ENCODE results near the gene FNBP1.
"Not testable (repeated sequence)": the region's sequence is repeated elsewhere in the genome, so short reads cannot be mapped to it uniquely, and the experiment has no call there.

FNBP1 gene

DNA sequence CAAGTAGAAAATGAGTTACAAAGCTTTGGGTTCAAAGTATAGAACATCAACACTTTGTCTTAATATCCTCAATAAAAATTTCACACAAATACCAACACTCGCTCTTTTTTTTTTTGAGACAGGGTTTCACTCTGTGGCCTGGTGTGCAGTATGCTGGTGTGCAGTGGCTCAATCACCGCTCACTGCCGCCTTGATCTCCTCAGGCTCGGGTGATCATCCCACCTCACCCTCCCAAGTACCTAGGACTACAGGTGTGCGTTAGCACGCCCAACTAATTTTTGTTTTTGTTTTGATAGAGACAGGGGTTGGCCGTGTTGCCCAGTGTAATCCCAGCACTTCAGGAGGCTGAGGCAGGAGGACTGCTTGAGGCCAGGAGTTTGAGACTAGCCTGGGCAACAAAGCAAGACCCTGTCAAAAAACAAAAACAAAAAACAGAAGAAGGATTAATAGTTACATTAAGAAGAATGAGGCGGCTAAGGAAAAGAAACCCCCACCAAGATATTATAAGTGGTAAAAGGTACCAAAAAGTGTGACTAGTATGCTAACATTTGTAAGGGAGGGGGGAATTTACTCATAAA is 20.3 kb downstream of the FNBP1 start:
- H3K27ac ChIP-seq: no peak overlapping the region
- H3K4me3 ChIP-seq: no peak overlapping the region
- peaks cover 1% of the 10 kb centered on the region; the same call in 1 of the 2 replicates for H3K36me3 ChIP-seq (ENCODE audit: insufficient read depth, low read length)
- DNase-seq (ENCODE audit: low read depth, low spot score): no peak
- H3K9ac ChIP-seq (ENCODE audit: insufficient read length): no peak overlapping the region
- H3K9me3 ChIP-seq (ENCODE audit: low read depth, low read length): no peaks in the 10 kb centered on the region
- TF ChIP-seq EZH2 (IDR thresholded peaks at IDR 0.05) (no peak), POLR2AphosphoS5 (IDR thresholded peaks at IDR 0.05; ENCODE audit: borderline replicate concordance, low read depth, low read length) (no peak), FOXP2 (optimal IDR thresholded peaks at IDR 0.05; ENCODE audit: control extremely low read depth, extremely low read length, insufficient read depth) (no peak)

DNA sequence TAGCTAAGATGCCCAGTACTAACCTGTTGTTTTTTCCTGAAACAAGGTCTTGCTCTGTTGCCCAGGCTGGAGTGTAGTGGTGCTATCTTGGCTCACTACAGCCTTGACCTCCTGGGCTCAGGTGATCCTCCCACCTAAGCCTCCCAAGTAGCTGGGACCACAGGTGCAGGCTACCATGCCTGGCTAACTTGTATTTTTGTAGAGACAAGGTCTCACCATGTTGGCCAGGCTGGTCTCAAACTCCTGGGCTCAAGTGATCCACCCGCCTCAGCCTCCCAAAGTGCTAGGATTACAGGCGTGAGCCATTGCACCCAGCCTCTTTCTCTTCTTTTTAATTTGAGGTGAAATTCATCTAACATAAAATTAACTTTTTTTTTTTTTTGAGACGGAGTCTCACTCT is 21.1 kb downstream of the FNBP1 start:
- H3K9ac ChIP-seq (ENCODE audit: insufficient read length); H3K27ac ChIP-seq; H3K4me3 ChIP-seq; DNase-seq (ENCODE audit: low read depth, low spot score); H3K9me3 ChIP-seq (ENCODE audit: low read depth, low read length); H3K36me3 ChIP-seq (ENCODE audit: insufficient read depth, low read length): not testable (repeated sequence)

DNA sequence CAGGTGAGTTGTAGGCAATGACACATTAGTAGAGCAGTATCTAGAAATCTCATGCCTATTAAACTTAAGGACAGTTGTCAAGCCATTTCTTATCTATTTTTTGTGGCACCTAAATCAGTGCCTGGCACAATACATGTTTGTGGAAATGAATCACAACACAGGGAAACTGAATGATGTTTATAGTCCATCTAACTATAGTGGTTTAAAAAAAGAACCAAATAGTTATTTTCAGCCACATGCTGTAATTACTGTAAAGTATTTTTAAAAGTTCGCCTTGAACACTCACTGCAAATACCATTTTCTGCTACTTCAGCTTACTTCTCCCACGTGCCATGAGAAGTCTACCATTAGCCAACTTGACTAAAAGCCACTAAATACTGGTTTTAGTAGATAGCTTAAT is 21.9 kb downstream of the FNBP1 start:
- TF ChIP-seq FOXP2 (optimal IDR thresholded peaks at IDR 0.05; ENCODE audit: control extremely low read depth, extremely low read length, insufficient read depth): no peak
- TF ChIP-seq POLR2AphosphoS5 (IDR thresholded peaks at IDR 0.05; ENCODE audit: borderline replicate concordance, low read depth, low read length): no peak
- no peak for TF ChIP-seq EZH2 (IDR thresholded peaks at IDR 0.05)
- Histone ChIP-seq H3K27ac (no peak overlapping the region), H3K4me3 (no peak overlapping the region), H3K9ac (ENCODE audit: insufficient read length) (no peak overlapping the region), H3K36me3 (ENCODE audit: insufficient read depth, low read length) (0 out of 2 replicates have a peak, but pooled peaks cover 3% of the 10 kb centered on the region), H3K9me3 (ENCODE audit: low read depth, low read length) (no peaks in the 10 kb centered on the region)
- DNase-seq (ENCODE audit: low read depth, low spot score): no peak

DNA sequence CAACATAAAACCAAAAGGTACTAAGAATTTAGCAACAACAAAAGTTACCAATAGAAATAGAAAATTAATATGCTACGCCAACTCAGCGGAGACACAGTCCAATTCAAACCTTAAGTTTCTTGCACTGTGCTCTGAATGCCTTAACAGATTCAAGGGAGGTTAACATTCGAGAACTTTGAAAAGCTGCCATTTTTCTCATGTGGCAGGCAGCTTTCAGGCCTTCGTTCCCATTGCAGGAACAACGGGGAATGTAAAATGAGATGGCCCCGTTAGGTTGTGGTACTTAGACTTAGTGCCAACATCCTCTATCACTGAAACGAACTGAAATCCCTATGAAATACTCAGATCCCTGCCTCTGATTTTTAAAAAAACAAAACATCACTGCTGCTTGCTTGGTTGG is 22.4 kb downstream of the FNBP1 start:
- no peak for DNase-seq (ENCODE audit: low read depth, low spot score)
- Histone ChIP-seq H3K9ac (ENCODE audit: insufficient read length) (no peak overlapping the region), H3K36me3 (ENCODE audit: insufficient read depth, low read length) (0 out of 2 replicates have a peak, but pooled peaks cover 3% of the 10 kb centered on the region), H3K9me3 (ENCODE audit: low read depth, low read length) (no peaks in the 10 kb centered on the region), H3K4me3 (no peak overlapping the region), H3K27ac (no peak overlapping the region)
- TF ChIP-seq FOXP2 (optimal IDR thresholded peaks at IDR 0.05; ENCODE audit: control extremely low read depth, extremely low read length, insufficient read depth): no peak
- no peak for TF ChIP-seq POLR2AphosphoS5 (IDR thresholded peaks at IDR 0.05; ENCODE audit: borderline replicate concordance, low read depth, low read length)
- no peak for TF ChIP-seq EZH2 (IDR thresholded peaks at IDR 0.05)

DNA sequence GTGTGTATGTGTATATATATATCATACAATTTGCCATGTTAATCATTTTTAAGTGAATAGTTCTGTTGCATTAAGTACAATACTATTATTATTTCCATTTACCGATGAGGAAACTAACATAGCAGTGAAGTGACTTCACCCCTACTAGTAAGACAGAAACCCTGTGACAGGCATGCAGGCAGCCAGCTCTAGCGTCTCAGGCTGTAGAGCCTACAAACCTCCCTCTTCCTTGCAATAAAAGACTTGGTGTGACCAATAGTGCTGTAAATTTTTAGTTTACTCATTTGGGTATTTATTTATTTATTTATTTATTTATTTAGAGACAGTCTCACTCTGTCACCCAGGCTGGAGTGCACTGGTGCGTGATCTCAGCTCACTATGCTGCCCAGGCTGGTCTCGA is 24.7 kb downstream of the FNBP1 start:
- H3K4me3 ChIP-seq: no peak overlapping the region
- no peak for DNase-seq (ENCODE audit: low read depth, low spot score)
- no peak overlapping the region for H3K27ac ChIP-seq
- H3K36me3 ChIP-seq (ENCODE audit: insufficient read depth, low read length): 0 out of 2 replicates have a peak, but pooled peaks cover 3% of the 10 kb centered on the region
- H3K9me3 ChIP-seq (ENCODE audit: low read depth, low read length): no peaks in the 10 kb centered on the region
- TF ChIP-seq POLR2AphosphoS5 (IDR thresholded peaks at IDR 0.05; ENCODE audit: borderline replicate concordance, low read depth, low read length): no peak
- TF ChIP-seq EZH2 (IDR thresholded peaks at IDR 0.05): no peak
- no peak for TF ChIP-seq FOXP2 (optimal IDR thresholded peaks at IDR 0.05; ENCODE audit: control extremely low read depth, extremely low read length, insufficient read depth)
- no peak overlapping the region for H3K9ac ChIP-seq (ENCODE audit: insufficient read length)

DNA sequence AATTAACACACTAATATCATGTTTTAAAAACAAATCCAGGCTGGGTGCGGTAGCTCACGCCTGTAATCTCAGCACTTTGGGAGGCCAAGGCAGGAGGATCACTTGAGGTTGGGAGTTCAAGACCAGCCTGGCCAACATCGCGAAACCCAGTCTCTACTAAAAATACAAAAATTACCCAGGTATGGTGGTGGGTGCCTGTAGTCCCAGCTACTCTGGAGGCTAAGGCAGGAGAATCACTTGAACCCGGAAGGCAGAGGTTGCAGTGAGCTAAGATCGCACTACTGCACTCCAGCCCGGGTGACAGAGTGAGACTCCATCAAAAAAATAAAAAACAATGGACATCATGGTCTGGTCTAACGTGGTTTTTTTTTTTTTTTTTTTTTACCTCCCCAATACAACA is 25.5 kb downstream of the FNBP1 start:
- 0 out of 2 replicates have a peak overlapping the region, but pooled peaks have one; percentile 25 for H3K27ac ChIP-seq

DNA sequence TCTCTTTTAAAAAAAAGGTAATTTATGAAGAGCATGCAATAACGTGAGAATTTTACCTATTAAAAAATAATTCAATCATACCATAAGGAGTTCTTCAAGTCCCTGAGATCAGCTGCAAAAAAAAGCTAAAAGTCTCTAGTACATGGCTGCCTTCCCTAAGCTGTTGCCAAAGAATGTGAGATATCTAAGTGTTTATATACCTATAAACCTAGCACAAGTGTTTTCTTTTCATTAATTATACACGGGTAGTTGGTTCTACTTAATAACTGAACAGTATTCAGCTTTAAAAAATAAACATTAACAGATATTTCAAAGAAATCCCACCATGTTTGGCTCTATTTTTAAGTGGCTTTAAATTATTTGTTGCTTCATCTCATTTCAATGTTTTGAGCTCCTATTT is 25.9 kb downstream of the FNBP1 start:
- 0 out of 2 replicates have a peak overlapping the region, but pooled peaks have one; percentile 25 for H3K27ac ChIP-seq
- DNase-seq (ENCODE audit: low read depth, low spot score): no peak
- H3K9ac ChIP-seq (ENCODE audit: insufficient read length): no peak overlapping the region
- no peak overlapping the region for H3K4me3 ChIP-seq
- H3K9me3 ChIP-seq (ENCODE audit: low read depth, low read length): no peaks in the 10 kb centered on the region
- TF ChIP-seq POLR2AphosphoS5 (IDR thresholded peaks at IDR 0.05; ENCODE audit: borderline replicate concordance, low read depth, low read length): no peak
- no peak for TF ChIP-seq FOXP2 (optimal IDR thresholded peaks at IDR 0.05; ENCODE audit: control extremely low read depth, extremely low read length, insufficient read depth)
- no peak for TF ChIP-seq EZH2 (IDR thresholded peaks at IDR 0.05)
- H3K36me3 ChIP-seq (ENCODE audit: insufficient read depth, low read length): 0 out of 2 replicates have a peak, but pooled peaks cover 3% of the 10 kb centered on the region

More for the DNA sequence above, 25.5 kb downstream of the FNBP1 start:
- H3K9ac ChIP-seq (ENCODE audit: insufficient read length); H3K36me3 ChIP-seq (ENCODE audit: insufficient read depth, low read length); H3K9me3 ChIP-seq (ENCODE audit: low read depth, low read length); DNase-seq (ENCODE audit: low read depth, low spot score); H3K4me3 ChIP-seq: not testable (repeated sequence)

DNA sequence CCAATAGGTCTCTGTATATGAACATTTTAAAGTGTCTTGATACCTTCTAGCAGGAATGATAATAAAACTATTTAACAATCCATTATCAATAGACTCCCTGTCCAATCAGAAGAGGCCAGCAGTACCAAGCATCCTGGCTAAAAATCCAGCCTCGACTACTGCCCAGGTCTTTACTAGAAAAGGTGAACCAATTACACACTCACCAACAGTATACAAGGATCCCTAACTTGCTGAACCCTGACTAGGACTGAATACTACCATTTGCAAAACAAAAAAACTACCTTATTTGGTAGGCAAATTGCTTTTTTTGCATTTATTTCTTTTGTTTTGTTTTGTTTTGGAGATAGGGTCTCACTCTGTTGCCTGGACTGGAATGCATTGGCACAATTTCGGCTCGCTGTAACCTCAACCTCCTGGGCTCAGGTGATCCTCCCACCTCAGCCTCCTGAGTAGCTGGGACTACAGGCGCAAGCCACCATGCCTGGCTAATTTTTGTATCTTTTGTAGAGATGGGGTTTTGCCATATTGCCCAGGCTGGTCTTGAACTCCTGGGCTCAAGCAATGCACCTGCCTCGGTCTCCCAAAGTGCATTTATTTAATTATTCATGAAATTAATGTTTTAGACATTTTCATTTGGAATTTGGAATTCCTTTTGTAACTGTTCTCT is 27.5 kb downstream of the FNBP1 start:
- TF ChIP-seq POLR2AphosphoS5 (IDR thresholded peaks at IDR 0.05; ENCODE audit: borderline replicate concordance, low read depth, low read length): no peak
- no peak for TF ChIP-seq FOXP2 (optimal IDR thresholded peaks at IDR 0.05; ENCODE audit: control extremely low read depth, extremely low read length, insufficient read depth)
- TF ChIP-seq EZH2 (IDR thresholded peaks at IDR 0.05): no peak
- Histone ChIP-seq H3K9ac (ENCODE audit: insufficient read length) (no peak overlapping the region), H3K27ac (no peak overlapping the region), H3K36me3 (ENCODE audit: insufficient read depth, low read length) (0 out of 2 replicates have a peak, but pooled peaks cover 3% of the 10 kb centered on the region), H3K4me3 (no peak overlapping the region), H3K9me3 (ENCODE audit: low read depth, low read length) (no peaks in the 10 kb centered on the region)
- no peak for DNase-seq (ENCODE audit: low read depth, low spot score)

DNA sequence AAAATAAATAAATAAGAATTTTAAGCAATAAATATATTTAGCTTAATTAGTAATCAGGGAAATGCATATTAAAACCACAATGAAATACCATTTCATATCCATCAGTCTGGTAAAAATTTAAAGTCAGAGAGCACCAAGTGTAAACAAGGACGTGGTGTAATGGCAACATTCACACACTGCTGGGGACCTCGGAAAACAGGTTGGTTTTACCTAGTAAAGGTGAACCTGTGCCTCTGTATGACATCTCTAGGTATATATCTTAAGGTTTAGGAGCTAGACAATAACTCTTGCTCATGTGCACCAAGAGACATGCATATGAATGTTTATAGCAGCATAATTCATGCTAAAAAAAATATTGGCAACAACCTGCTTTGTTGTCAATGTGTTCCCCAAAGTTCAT is 29.7 kb downstream of the FNBP1 start:
- DNase-seq (ENCODE audit: low read depth, low spot score): no peak
- H3K4me3 ChIP-seq: no peak overlapping the region
- no peak overlapping the region for H3K9ac ChIP-seq (ENCODE audit: insufficient read length)
- H3K27ac ChIP-seq: no peak overlapping the region
- TF ChIP-seq EZH2 (IDR thresholded peaks at IDR 0.05): no peak
- TF ChIP-seq POLR2AphosphoS5 (IDR thresholded peaks at IDR 0.05; ENCODE audit: borderline replicate concordance, low read depth, low read length): no peak
- TF ChIP-seq FOXP2 (optimal IDR thresholded peaks at IDR 0.05; ENCODE audit: control extremely low read depth, extremely low read length, insufficient read depth): no peak
- H3K9me3 ChIP-seq (ENCODE audit: low read depth, low read length): no peaks in the 10 kb centered on the region
- 0 out of 2 replicates have a peak, but pooled peaks cover 3% of the 10 kb centered on the region for H3K36me3 ChIP-seq (ENCODE audit: insufficient read depth, low read length)

All from SK-N-MC (cell line).